C4-2B (cell line): ENCODE results near the gene TAGLN2.

Experiments used
- CTCF ChIP-seq: fragments of 450-650 bp; conservative IDR thresholded peaks from 2 replicates; pipeline ENCODE4 v1.5.1; 2017; ENCODE audit warnings: mild to moderate bottlenecking
- ZFX ChIP-seq: fragments of 450-650 bp; IDR thresholded peaks from 2 replicates; pipeline ENCODE4 v1.6.1; 2017

- TF ChIP-seq CTCF (no peak), ZFX (no peak)
Measured at GRCh38 chr1:159941141-159941540, 15.8 kb upstream of the TAGLN2 start.
